Skeletal muscle satellite cell (primary cell): Measurements from ENCODE around the gene ACAD11.
"Not testable (repeated sequence)": the region's sequence is repeated elsewhere in the genome, so short reads cannot be mapped to it uniquely, and the experiment has no call there.

Experiments
- H3K27me3 ChIP-seq: 2 replicates; pipeline ENCODE4 v1.7.0; 2013; ENCODE audit warnings: low read length; ENCODE audit not compliant: control insufficient read depth, insufficient read depth
- H3K36me3 ChIP-seq: 2 replicates; pipeline ENCODE4 v1.7.0; 2013; ENCODE audit warnings: mild to moderate bottlenecking, control low read depth, low read length; ENCODE audit not compliant: insufficient read depth
- H3K4me1 ChIP-seq: 2 replicates; pipeline ENCODE4 v1.7.0; 2013; ENCODE audit warnings: low read length; ENCODE audit not compliant: control insufficient read depth, insufficient read depth
- H3K4me2 ChIP-seq: 2 replicates; pipeline ENCODE4 v1.7.0; 2013; ENCODE audit warnings: mild to moderate bottlenecking, low read length
- H3K4me3 ChIP-seq: 2 replicates; pipeline ENCODE4 v1.7.0; 2013; ENCODE audit warnings: low read length
- H3K9ac ChIP-seq: 2 replicates; pipeline ENCODE4 v1.7.0; 2013; ENCODE audit warnings: mild to moderate bottlenecking, low read depth, low read length, moderate library complexity
- H3K9me3 ChIP-seq: replicated peaks from 2 replicates; pipeline ENCODE4 v1.7.0; 2013; ENCODE audit warnings: mild to moderate bottlenecking, control low read depth, low read length

ACAD11 gene

GRCh38 chr3:132569580-132569979 is 90.0 kb downstream of the ACAD11 start:
- H3K4me3 ChIP-seq = no peak overlapping the region
- H3K9ac ChIP-seq = no peak overlapping the region
- H3K36me3 ChIP-seq = peaks cover 6% of the 10 kb centered on the region
- H3K9me3 ChIP-seq = no peaks in the 10 kb centered on the region
- no peak overlapping the region for H3K4me2 ChIP-seq
- no peaks in the 10 kb centered on the region for H3K4me1 ChIP-seq
- no peaks in the 10 kb centered on the region for H3K27me3 ChIP-seq

DNA sequence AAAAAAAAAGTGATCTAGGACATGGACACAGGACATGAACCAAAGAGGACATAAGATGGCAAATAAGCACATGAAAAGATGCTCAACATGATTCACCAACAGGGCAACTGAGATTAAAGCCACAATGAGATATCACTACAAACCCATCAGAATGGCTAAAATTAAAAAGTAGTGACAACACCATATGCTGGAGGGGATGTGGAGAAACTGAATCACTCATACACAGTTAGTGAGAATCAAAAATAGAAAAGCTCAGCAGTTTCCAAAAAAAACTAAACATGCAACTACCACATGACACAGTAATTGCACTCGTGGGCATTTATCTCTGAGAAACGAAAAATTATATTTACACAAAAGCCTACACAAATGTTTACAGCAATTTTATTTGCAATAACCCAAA is 90.5 kb downstream of the ACAD11 start:
- Histone ChIP-seq H3K4me3 (no peak overlapping the region), H3K36me3 (peaks cover 6% of the 10 kb centered on the region), H3K9me3 (no peaks in the 10 kb centered on the region), H3K4me1 (no peaks in the 10 kb centered on the region), H3K27me3 (no peaks in the 10 kb centered on the region), H3K4me2 (no peak overlapping the region), H3K9ac (no peak overlapping the region)

DNA sequence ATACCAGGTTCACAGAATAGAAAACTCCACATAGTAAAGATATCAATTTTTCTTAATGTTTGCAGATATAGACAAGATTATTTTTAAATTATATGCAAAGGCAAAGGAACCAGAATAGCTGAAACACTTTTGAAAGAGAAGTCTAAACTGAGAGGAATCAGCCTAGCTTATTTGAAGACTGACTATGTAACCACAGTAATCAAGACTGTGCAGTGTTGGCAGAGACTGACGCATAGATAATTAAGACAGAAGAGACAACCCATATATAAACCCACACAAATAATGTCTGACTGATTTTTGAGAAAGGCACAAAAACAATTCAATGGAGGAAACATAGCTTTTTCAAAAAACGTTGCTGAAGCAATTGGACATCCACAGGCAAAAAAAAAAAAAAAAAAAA is 91.2 kb downstream of the ACAD11 start:
- no peak overlapping the region for H3K9ac ChIP-seq
- H3K4me1 ChIP-seq = no peaks in the 10 kb centered on the region
- no peaks in the 10 kb centered on the region for H3K9me3 ChIP-seq
- no peak overlapping the region for H3K4me3 ChIP-seq
- H3K27me3 ChIP-seq = no peaks in the 10 kb centered on the region
- H3K4me2 ChIP-seq = no peak overlapping the region
- H3K36me3 ChIP-seq = peaks cover 6% of the 10 kb centered on the region

- Histone ChIP-seq H3K9ac (no peak overlapping the region), H3K4me2 (no peak overlapping the region), H3K27me3 (no peaks in the 10 kb centered on the region), H3K4me1 (no peaks in the 10 kb centered on the region), H3K36me3 (no peaks in the 10 kb centered on the region), H3K9me3 (no peaks in the 10 kb centered on the region), H3K4me3 (no peak overlapping the region)
Observed at GRCh38 chr3:132564070-132564465, 95.5 kb downstream of the ACAD11 start.

- H3K4me1 ChIP-seq = no peaks in the 10 kb centered on the region
- no peaks in the 10 kb centered on the region for H3K27me3 ChIP-seq
- H3K4me3 ChIP-seq = no peak overlapping the region
- H3K9me3 ChIP-seq = no peaks in the 10 kb centered on the region
- no peak overlapping the region for H3K9ac ChIP-seq
- no peaks in the 10 kb centered on the region for H3K36me3 ChIP-seq
- H3K4me2 ChIP-seq = no peak overlapping the region
Observed at GRCh38 chr3:132563420-132564069, 96.1 kb downstream of the ACAD11 start.

DNA sequence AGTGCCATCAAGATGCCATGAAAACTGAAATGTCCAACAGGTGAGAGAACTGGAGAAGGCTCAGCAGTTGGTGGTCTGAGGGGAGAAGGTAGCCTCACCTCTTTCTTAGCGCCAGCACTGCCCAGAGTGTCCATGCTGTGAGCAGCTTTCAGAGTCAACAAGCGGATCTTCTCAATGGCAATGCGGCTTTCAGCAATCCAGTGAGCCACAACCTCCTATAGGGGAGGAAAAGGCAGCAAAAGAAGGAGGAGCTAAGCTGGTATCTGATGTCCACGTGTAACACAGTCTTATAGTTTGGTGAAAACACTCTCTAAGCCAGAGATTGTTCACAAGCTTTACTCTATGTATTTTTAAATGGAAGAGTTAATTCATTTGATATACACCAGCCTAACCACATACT is 98.6 kb downstream of the ACAD11 start:
- Histone ChIP-seq H3K36me3 (no peaks in the 10 kb centered on the region), H3K4me3 (no peak overlapping the region), H3K9ac (no peak overlapping the region), H3K27me3 (no peaks in the 10 kb centered on the region), H3K4me2 (no peak overlapping the region), H3K4me1 (no peaks in the 10 kb centered on the region), H3K9me3 (no peaks in the 10 kb centered on the region)

GRCh38 chr3:132556508-132557159 is 103.0 kb downstream of the ACAD11 start:
- no peaks in the 10 kb centered on the region for H3K4me1 ChIP-seq
- H3K4me3 ChIP-seq = no peak overlapping the region
- H3K9ac ChIP-seq = no peak overlapping the region
- no peaks in the 10 kb centered on the region for H3K27me3 ChIP-seq
- H3K9me3 ChIP-seq = no peaks in the 10 kb centered on the region
- no peak overlapping the region for H3K4me2 ChIP-seq
- H3K36me3 ChIP-seq = no peaks in the 10 kb centered on the region

DNA sequence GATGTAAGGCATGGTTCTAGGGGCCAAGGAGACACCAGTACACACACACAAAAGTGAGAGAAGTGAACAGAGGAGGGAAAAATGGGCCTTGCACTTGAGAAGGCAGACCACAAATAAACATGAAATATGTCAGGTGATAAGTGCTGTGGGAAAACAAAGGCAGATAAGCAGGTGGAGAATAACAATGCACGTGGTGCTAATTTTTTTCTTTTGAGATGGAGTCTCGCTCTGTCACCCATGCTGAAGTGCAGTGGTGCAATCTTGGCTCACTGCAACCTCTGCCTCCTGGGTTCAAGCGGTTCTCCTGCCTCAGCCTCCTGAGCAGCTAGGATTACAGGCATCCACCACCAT is 103.6 kb downstream of the ACAD11 start:
- H3K9me3 ChIP-seq, H3K4me1 ChIP-seq, H3K27me3 ChIP-seq, H3K9ac ChIP-seq, H3K4me2 ChIP-seq, H3K36me3 ChIP-seq, H3K4me3 ChIP-seq: not testable (repeated sequence)

DNA sequence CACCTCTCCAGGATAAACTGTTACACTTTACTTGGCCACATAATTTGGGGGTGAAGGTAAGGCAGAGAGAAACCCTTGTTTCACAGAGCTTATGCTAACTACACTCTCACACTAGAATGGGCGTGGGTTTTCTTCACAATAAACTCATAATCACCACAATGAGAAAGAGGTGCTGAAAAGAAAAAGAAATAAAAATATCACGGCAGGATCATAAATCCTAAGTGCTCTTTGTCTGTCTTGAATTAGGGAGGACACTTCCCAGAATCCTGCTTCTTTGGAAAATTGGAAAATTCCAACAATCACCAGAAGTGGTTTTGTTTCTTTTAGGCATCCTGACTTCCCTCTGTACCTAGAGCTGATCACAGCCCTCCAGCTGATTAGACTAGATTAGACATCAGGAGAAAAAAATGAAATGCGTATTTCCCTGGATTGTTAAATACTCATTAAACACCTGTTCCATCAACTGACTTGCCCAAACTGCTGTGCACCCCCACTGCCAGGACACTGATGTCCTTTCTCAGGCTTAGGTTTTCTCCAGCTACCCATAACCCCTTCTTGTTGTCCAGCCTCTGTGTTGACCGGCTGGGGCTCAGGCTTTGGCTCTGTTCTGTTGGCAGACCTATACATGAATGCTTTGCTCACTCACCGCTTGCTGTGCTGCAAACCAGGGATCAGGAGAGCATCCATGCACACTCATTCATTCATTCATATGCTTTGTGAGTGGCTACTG is 104.1 kb downstream of the ACAD11 start:
- Histone ChIP-seq H3K4me2 (no peak overlapping the region), H3K36me3 (no peaks in the 10 kb centered on the region), H3K4me3 (no peak overlapping the region), H3K4me1 (peaks cover 5% of the 10 kb centered on the region), H3K9ac (no peak overlapping the region), H3K27me3 (no peaks in the 10 kb centered on the region), H3K9me3 (no peaks in the 10 kb centered on the region)

DNA sequence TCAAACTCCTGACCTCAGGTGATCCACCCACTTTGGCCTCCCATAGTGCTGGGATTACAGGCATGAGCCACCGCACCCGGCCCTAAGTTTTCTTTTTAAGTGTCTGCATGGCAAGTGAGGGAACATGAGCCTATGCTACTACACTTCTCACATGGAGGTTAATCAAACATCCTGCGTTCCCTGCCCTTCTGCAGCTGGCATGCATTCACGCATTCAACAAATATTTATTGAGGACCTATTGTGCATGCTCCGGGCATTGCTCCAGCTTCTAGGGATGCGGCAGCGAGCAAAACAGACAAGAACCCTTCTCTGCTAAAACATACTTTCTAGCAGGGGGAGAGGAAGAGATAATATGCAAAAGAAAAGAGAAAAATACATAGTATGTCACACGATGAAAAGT is 105.2 kb downstream of the ACAD11 start:
- Histone ChIP-seq H3K4me1 (peaks cover 15% of the 10 kb centered on the region), H3K36me3 (no peaks in the 10 kb centered on the region), H3K27me3 (no peaks in the 10 kb centered on the region), H3K4me3 (no peak overlapping the region), H3K4me2 (no peak overlapping the region), H3K9me3 (no peaks in the 10 kb centered on the region), H3K9ac (no peak overlapping the region)

DNA sequence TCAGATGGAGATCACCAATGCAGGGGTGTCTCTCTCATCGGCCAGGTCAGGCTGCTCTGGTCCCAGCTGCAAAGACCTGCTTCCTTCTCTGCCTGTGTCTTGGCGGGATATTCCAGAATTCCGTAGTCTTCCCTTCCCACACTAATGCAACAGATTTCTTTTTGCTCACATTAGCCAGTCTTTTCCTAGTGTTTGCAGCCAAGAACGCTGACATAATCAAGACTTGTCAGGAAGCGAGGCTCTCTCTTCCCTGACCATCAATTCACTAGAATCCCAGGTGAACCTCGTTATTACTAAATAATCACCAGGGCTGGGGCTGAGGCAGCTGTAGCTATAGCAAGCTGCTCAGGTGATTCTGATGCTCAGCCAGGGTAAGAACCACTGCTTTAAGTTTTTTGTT is 105.8 kb downstream of the ACAD11 start:
- Histone ChIP-seq H3K27me3 (no peaks in the 10 kb centered on the region), H3K4me3 (no peak overlapping the region), H3K36me3 (no peaks in the 10 kb centered on the region), H3K4me2 (no peak overlapping the region), H3K9me3 (no peaks in the 10 kb centered on the region), H3K9ac (no peak overlapping the region), H3K4me1 (peaks cover 17% of the 10 kb centered on the region)
